Measurements from ENCODE around the gene KRTAP10-10.
"Not testable (repeated sequence)": the region's sequence is repeated elsewhere in the genome, so short reads cannot be mapped to it uniquely, and the experiment has no call there.

KRTAP10-10 gene

GRCh38 chr21:44623575-44623974 lies 13.6 kb upstream of the KRTAP10-10 start:
- in situ Hi-C loops (cut with HindIII; ENCODE audit: low pct_unique_long_range_greater_than_20kb, low sequenced_read_pairs), result no loop called here
- DNase-seq (ENCODE audit: low read depth in 1 of 2, low spot score in 1 of 2), result no peak
- TF ChIP-seq JUND (IDR thresholded peaks at IDR 0.05; ENCODE audit: low read depth), result no peak

GRCh38 chr21:44625756-44626155 lies 11.4 kb upstream of the KRTAP10-10 start:
- in situ Hi-C loops (cut with HindIII; ENCODE audit: low pct_unique_long_range_greater_than_20kb, low sequenced_read_pairs), result no loop called here
- no peak for TF ChIP-seq JUND (IDR thresholded peaks at IDR 0.05; ENCODE audit: low read depth)
- DNase-seq (ENCODE audit: low read depth in 1 of 2, low spot score in 1 of 2), result no peak

- TF ChIP-seq JUND (IDR thresholded peaks at IDR 0.05; ENCODE audit: low read depth), result no peak
- DNase-seq (ENCODE audit: low read depth in 1 of 2, low spot score in 1 of 2), result no peak
- in situ Hi-C loops (cut with HindIII; ENCODE audit: low pct_unique_long_range_greater_than_20kb, low sequenced_read_pairs), result no loop called here
Measured at GRCh38 chr21:44626262-44626661, 10.9 kb upstream of the KRTAP10-10 start.

GRCh38 chr21:44626673-44627143 lies 10.4 kb upstream of the KRTAP10-10 start, which contains the start of gene KRTAP10-9:
KRTAP10-9 (plus strand) TSS chr21:44627093; CDS start chr21:44627172, 79 bp downstream.
- DNase-seq (ENCODE audit: low read depth in 1 of 2, low spot score in 1 of 2), result no peak
- TF ChIP-seq JUND (IDR thresholded peaks at IDR 0.05; ENCODE audit: low read depth), result no peak
- in situ Hi-C loops (cut with HindIII; ENCODE audit: low pct_unique_long_range_greater_than_20kb, low sequenced_read_pairs), result no loop called here

- DNase-seq (ENCODE audit: low read depth in 1 of 2, low spot score in 1 of 2); in situ Hi-C loops (cut with HindIII; ENCODE audit: low pct_unique_long_range_greater_than_20kb, low sequenced_read_pairs): not testable (repeated sequence)
Measured at GRCh38 chr21:44627181-44627822, 9.9 kb upstream of the KRTAP10-10 start.

- in situ Hi-C loops (cut with HindIII; ENCODE audit: low pct_unique_long_range_greater_than_20kb, low sequenced_read_pairs), result not testable (repeated sequence)
Measured at GRCh38 chr21:44627831-44628233, 9.3 kb upstream of the KRTAP10-10 start.

GRCh38 chr21:44628707-44629391 lies 8.3 kb upstream of the KRTAP10-10 start:
- TF ChIP-seq JUND (IDR thresholded peaks at IDR 0.05; ENCODE audit: low read depth), result no peak
- no peak for DNase-seq (ENCODE audit: low read depth in 1 of 2, low spot score in 1 of 2)
- in situ Hi-C loops (cut with HindIII; ENCODE audit: low pct_unique_long_range_greater_than_20kb, low sequenced_read_pairs), result no loop called here

More at GRCh38 chr21:44627831-44628233, 9.3 kb upstream of the KRTAP10-10 start:
- not testable (repeated sequence) for DNase-seq (ENCODE audit: low read depth in 1 of 2, low spot score in 1 of 2)

- no peak for DNase-seq (ENCODE audit: low read depth in 1 of 2, low spot score in 1 of 2)
- TF ChIP-seq JUND (IDR thresholded peaks at IDR 0.05; ENCODE audit: low read depth), result no peak
- in situ Hi-C loops (cut with HindIII; ENCODE audit: low pct_unique_long_range_greater_than_20kb, low sequenced_read_pairs), result no loop called here
Measured at GRCh38 chr21:44630440-44630839, 6.7 kb upstream of the KRTAP10-10 start.

- in situ Hi-C loops (cut with HindIII; ENCODE audit: low pct_unique_long_range_greater_than_20kb, low sequenced_read_pairs), result no loop called here
- no peak for DNase-seq (ENCODE audit: low read depth in 1 of 2, low spot score in 1 of 2)
Measured at GRCh38 chr21:44632067-44632466, 5.1 kb upstream of the KRTAP10-10 start.

GRCh38 chr21:44636209-44637017 lies 743 bp upstream of the KRTAP10-10 start:
- no peak for DNase-seq (ENCODE audit: low read depth in 1 of 2, low spot score in 1 of 2)
- in situ Hi-C loops (cut with HindIII; ENCODE audit: low pct_unique_long_range_greater_than_20kb, low sequenced_read_pairs), result no loop called here
- TF ChIP-seq JUND (IDR thresholded peaks at IDR 0.05; ENCODE audit: low read depth), result no peak

More at GRCh38 chr21:44632067-44632466, 5.1 kb upstream of the KRTAP10-10 start:
- TF ChIP-seq JUND (IDR thresholded peaks at IDR 0.05; ENCODE audit: low read depth), result no peak

GRCh38 chr21:44637851-44638348 lies 744 bp downstream of the KRTAP10-10 start:
- DNase-seq (ENCODE audit: low read depth in 1 of 2, low spot score in 1 of 2); in situ Hi-C loops (cut with HindIII; ENCODE audit: low pct_unique_long_range_greater_than_20kb, low sequenced_read_pairs): not testable (repeated sequence)

GRCh38 chr21:44638506-44639330 lies 1.6 kb downstream of the KRTAP10-10 start:
- in situ Hi-C loops (cut with HindIII; ENCODE audit: low pct_unique_long_range_greater_than_20kb, low sequenced_read_pairs), result not testable (repeated sequence)

More at GRCh38 chr21:44638506-44639330, 1.6 kb downstream of the KRTAP10-10 start:
- not testable (repeated sequence) for DNase-seq (ENCODE audit: low read depth in 1 of 2, low spot score in 1 of 2)

Data from T47D (cell line).